Fibroblast of the aortic adventitia (primary cell): ENCODE results near the gene CHD6. TPM values are rescaled to one million over a fixed set of nuclear protein-coding genes. Genes with fewer than 3 reads are reported as not detected.

Experiments used
- DNase-seq: peaks from one replicate; pipeline ENCODE4 v3.0.0-alpha.2; 2010; ENCODE audit warnings: low read depth
- H3K4me3 ChIP-seq: 2 replicates; pipeline ENCODE4 v1.5.1; 2011; ENCODE audit warnings: low read depth, mild to moderate bottlenecking, control low read depth, low read length, moderate library complexity
- total RNA-seq: library from RNA; depleted of rRNA; stranded (reverse); fragments of >200 nt; gene quantifications from 2 replicates; pipeline ENCODE4 v1.2.3, GENCODE V29; 2012; ENCODE audit warnings: low replicate concordance
- TF ChIP-seq, protein P1 (sequence below): IDR thresholded peaks from 2 replicates; pipeline ENCODE4 v1.5.1; 2011; ENCODE audit warnings: mild to moderate bottlenecking, low read length, control low read depth, inconsistent platforms; ENCODE audit not compliant: insufficient read depth

CHD6 gene
- total RNA-seq, 1 donor, result 29.7 TPM

DNA sequence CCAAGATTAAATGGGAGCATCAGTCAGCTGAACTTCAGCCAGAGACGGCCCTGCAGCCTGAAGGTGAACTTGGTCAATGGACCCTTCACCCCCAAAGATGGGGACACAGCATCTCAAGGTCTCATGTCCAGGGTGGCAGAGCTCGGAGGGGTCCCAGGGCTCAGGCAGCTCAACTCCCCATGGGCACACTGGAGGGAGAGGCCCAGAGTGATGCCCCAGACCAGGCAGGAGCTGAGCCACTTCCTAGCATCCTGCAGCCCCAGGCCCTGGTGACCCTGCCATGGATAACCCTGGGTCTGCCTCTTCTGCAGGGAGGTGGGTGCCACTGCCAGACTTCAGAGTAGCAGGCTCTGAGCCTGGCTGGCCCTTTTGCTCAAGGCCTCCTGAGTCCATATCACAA is 224.1 kb downstream of the CHD6 start:
- no peak overlapping the region for H3K4me3 ChIP-seq
- DNase-seq, result no peak
- TF ChIP-seq, protein P1, sequence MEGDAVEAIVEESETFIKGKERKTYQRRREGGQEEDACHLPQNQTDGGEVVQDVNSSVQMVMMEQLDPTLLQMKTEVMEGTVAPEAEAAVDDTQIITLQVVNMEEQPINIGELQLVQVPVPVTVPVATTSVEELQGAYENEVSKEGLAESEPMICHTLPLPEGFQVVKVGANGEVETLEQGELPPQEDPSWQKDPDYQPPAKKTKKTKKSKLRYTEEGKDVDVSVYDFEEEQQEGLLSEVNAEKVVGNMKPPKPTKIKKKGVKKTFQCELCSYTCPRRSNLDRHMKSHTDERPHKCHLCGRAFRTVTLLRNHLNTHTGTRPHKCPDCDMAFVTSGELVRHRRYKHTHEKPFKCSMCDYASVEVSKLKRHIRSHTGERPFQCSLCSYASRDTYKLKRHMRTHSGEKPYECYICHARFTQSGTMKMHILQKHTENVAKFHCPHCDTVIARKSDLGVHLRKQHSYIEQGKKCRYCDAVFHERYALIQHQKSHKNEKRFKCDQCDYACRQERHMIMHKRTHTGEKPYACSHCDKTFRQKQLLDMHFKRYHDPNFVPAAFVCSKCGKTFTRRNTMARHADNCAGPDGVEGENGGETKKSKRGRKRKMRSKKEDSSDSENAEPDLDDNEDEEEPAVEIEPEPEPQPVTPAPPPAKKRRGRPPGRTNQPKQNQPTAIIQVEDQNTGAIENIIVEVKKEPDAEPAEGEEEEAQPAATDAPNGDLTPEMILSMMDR, result no peak

DNA sequence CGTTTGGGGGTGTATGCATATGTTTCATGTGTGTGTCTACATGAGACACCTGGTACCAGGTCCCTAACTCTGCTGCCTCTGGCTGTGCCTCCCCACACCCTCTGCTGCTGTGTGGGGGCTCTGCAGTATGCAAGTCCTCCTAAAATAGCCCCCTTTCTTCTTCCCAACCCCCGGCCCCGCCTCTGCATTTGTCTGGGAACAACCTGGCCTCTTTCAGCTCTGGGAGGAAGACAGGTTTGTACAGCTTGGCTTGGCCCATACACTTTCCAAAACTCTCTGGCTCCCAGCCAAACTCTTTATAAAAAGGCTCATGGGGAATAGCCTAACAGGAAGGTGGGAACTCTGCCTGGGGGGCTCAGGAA is 224.5 kb downstream of the CHD6 start:
- no peak overlapping the region for H3K4me3 ChIP-seq
- TF ChIP-seq, protein P1, result no peak
- DNase-seq, result no peak

DNA sequence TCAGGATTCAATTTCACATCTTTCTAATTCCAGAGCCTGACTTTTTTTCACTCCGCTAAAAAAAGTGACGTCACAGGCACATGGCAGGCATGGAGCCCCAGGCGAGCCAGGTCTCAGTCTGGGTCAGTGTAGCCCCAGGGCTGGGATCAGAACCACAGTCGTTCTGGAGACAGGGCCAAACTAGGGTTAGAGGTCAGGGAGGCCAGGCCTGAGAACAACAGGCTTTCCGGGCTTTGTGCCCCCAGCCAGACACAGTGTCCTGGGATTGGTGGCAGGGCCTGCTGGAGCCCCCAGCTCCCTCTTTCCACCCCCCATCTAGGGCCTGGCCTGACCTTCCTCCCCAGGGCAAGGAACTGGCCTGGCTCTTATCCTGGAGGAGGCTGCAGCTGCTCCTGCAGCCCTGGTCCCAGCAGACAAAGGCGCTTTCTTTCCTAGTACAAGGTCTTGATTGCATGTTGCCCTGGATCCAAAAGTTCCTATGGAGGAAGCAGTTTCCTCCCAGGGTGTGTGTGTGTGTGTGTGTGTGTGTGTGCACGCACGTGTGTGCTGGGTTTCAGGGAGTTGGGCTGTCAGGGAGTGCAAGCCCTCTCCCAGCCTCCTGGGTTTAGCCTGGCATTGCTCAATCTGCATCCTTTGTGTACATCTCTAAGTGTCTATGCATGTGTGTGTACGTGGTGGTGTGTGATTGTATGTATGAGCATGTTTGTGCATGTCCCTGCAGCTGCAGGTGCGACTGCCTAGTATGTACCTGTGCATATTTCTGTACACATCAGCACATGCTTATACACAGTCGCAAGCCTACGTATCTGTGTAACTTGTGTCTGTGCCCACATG is 225.1 kb downstream of the CHD6 start:
- TF ChIP-seq, protein P1, result no peak
- DNase-seq, result peak; percentile 30
- H3K4me3 ChIP-seq, result no peak overlapping the region

DNA sequence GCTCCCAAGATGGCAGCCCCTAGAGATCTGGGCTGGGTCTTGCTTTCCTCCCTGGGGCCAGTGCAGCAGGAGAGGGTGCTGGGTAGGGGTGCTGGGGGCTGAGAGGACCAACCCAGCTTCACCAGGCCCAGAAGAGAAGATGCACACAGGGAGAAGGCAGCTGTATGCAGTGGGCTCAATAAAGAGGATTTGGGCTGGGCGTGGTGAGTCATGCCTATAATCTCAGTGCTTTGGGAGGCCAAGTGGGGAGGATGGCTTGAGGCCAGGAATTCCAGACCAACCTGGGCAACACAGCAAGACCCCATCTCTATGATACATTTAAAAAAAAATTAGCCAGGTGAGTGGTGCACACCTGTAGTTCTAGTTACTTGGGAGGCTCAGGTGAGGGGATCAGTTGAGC is 225.9 kb downstream of the CHD6 start:
- H3K4me3 ChIP-seq, result no peak overlapping the region
- no peak for DNase-seq
- TF ChIP-seq, protein P1, result no peak

DNA sequence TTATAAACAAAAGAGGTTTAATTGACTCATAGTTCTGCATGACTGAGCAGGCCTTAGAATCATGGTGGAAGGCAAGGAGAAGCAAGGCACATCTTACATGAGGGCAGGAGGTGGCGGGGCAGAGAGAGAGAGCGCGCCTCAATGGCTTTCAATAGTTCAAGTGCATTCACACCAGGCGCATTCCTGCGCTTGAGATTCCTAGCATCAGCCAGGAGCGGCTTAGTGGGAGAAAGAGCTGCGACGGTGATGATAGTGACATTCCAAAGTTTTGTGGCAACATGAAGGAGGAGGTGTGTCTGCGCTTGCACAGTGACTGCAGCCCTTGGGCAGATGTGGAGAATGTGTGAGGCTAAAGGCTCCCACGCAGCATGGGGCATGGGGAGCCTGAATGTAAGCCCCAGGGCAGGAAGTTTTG is 226.6 kb downstream of the CHD6 start:
- DNase-seq, result no peak

DNA sequence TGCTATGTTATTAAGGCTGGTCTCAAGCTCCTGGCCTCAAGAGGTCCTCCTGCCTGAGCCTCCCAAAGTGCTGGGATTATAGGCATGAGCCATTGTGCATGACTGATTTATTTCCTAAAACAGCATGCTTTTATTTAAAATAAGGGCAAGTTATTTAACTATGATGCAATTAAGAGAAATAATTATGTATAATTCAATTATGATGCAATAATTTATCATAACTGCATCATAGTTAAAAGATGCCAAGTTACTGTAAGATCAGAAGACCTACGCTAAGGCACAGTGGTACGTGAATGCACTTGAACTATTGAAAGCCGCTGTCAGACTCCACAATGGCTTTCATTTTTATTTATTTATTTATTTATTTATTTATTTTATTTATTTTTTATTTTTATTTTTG is 227.3 kb downstream of the CHD6 start:
- TF ChIP-seq, protein P1, result no peak
- DNase-seq, result no peak
- no peak overlapping the region for H3K4me3 ChIP-seq

More for the DNA sequence above, 226.6 kb downstream of the CHD6 start:
- H3K4me3 ChIP-seq, result no peak overlapping the region
- TF ChIP-seq, protein P1, result no peak
